ENCODE results near the gene LAMB4.

DNA sequence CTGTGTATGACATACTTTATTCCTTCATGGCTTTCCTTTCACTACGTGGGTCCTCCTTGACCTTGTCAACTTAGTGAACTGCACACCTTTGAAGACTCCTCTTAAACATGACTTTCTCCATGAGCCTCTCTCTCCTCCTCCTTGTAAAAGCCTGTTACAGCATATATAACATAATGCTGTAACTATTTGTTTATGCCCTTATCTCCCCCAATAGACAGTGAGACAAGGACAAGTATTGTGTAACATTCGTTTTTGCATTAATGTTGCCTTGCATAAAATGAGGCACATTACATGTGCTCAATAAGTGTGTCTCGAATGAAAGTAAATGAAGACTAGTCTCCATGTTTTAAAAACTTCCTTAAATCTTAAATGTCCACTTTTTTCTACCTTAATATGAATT, 122.9 kb downstream of the LAMB4 start:
- TF ChIP-seq, protein P1, sequence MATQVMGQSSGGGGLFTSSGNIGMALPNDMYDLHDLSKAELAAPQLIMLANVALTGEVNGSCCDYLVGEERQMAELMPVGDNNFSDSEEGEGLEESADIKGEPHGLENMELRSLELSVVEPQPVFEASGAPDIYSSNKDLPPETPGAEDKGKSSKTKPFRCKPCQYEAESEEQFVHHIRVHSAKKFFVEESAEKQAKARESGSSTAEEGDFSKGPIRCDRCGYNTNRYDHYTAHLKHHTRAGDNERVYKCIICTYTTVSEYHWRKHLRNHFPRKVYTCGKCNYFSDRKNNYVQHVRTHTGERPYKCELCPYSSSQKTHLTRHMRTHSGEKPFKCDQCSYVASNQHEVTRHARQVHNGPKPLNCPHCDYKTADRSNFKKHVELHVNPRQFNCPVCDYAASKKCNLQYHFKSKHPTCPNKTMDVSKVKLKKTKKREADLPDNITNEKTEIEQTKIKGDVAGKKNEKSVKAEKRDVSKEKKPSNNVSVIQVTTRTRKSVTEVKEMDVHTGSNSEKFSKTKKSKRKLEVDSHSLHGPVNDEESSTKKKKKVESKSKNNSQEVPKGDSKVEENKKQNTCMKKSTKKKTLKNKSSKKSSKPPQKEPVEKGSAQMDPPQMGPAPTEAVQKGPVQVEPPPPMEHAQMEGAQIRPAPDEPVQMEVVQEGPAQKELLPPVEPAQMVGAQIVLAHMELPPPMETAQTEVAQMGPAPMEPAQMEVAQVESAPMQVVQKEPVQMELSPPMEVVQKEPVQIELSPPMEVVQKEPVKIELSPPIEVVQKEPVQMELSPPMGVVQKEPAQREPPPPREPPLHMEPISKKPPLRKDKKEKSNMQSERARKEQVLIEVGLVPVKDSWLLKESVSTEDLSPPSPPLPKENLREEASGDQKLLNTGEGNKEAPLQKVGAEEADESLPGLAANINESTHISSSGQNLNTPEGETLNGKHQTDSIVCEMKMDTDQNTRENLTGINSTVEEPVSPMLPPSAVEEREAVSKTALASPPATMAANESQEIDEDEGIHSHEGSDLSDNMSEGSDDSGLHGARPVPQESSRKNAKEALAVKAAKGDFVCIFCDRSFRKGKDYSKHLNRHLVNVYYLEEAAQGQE (IDR thresholded peaks at IDR 0.05; ENCODE audit: insufficient replicate concordance, low read depth), result no peak
- TF ChIP-seq, protein P2, sequence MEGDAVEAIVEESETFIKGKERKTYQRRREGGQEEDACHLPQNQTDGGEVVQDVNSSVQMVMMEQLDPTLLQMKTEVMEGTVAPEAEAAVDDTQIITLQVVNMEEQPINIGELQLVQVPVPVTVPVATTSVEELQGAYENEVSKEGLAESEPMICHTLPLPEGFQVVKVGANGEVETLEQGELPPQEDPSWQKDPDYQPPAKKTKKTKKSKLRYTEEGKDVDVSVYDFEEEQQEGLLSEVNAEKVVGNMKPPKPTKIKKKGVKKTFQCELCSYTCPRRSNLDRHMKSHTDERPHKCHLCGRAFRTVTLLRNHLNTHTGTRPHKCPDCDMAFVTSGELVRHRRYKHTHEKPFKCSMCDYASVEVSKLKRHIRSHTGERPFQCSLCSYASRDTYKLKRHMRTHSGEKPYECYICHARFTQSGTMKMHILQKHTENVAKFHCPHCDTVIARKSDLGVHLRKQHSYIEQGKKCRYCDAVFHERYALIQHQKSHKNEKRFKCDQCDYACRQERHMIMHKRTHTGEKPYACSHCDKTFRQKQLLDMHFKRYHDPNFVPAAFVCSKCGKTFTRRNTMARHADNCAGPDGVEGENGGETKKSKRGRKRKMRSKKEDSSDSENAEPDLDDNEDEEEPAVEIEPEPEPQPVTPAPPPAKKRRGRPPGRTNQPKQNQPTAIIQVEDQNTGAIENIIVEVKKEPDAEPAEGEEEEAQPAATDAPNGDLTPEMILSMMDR (IDR thresholded peaks at IDR 0.05; ENCODE audit: insufficient read depth, low read length), result no peak
- no peak for TF ChIP-seq GABPA (IDR thresholded peaks at IDR 0.05; ENCODE audit: low read depth)
